HEK293 (cell line): ENCODE data around the gene CAV2.
A peak's percentile ranks its signal among the peaks of the same experiment; 100 is the strongest.

ENCODE experiments used
- CTCF ChIA-PET: fragments of 350-600 bp; formaldehyde crosslinking; extraction: SDS; loops from one replicate; lab custom pipeline; 2021; ENCODE audit warnings: antibody characterized with exemption; lab: Yijun Ruan, JAX
- POLR2A ChIA-PET: fragments of 300-600 bp; formaldehyde crosslinking; extraction: SDS; loops from one replicate; lab custom pipeline; 2020; ENCODE audit warnings: antibody characterized with exemption, inconsistent platforms; lab: Yijun Ruan, JAX
- H3K27ac ChIP-seq: fragments of 200-500 bp; sonication (Bioruptor generic); 2 replicates; pipeline ENCODE4 v1.5.1; 2014; ENCODE audit warnings: low read depth, low read length, control low read depth, inconsistent platforms; ENCODE audit errors: extremely low read depth
- H3K36me3 ChIP-seq, 2 experiments: fragments of 200-500 bp in 1 of 2; sonication (Bioruptor generic) in 1 of 2; 1 replicate in 1 of 2; 2 replicates in 1 of 2; pipeline ENCODE4 v1.5.1; 2014 to 2017; ENCODE audit warnings: inconsistent platforms in 2 of 2, low read length in 2 of 2; ENCODE audit not compliant: control insufficient read depth in 2 of 2, insufficient read depth in 1 of 2
- H3K4me1 ChIP-seq: fragments of 200-500 bp; sonication (Bioruptor generic); 2 replicates; pipeline ENCODE4 v1.5.1; 2014; ENCODE audit warnings: mild to moderate bottlenecking, low read length, inconsistent platforms; ENCODE audit not compliant: control insufficient read depth, insufficient read depth
- H3K4me3 ChIP-seq: 2 replicates; pipeline ENCODE4 v1.5.1; 2011; ENCODE audit warnings: low read depth, mild to moderate bottlenecking, control low read depth, low read length, moderate library complexity
- H3K9me3 ChIP-seq: fragments of 200-500 bp; sonication (Bioruptor generic); 2 replicates; pipeline ENCODE4 v1.5.1; 2014; ENCODE audit warnings: low read depth, low read length, inconsistent platforms; ENCODE audit not compliant: control insufficient read depth, insufficient read depth
- BCL11B ChIP-seq: fragments of 450-650 bp; formaldehyde crosslinking; IDR thresholded peaks from 2 replicates; pipeline ENCODE4 v1.5.1; 2016; ENCODE audit warnings: low read depth, missing biosample characterization, missing genetic modification characterization
- EGR2 ChIP-seq: fragments of 450-650 bp; formaldehyde crosslinking; IDR thresholded peaks from 2 replicates; pipeline ENCODE4 v1.5.1; 2016; ENCODE audit warnings: low read depth, missing biosample characterization, missing genetic modification characterization
- GLI4 ChIP-seq: fragments of 450-650 bp; formaldehyde crosslinking; IDR thresholded peaks from 2 replicates; pipeline ENCODE4 v1.5.1; 2016; ENCODE audit warnings: missing biosample characterization, missing genetic modification characterization
- KLF16 ChIP-seq: fragments of 450-650 bp; formaldehyde crosslinking; IDR thresholded peaks from 2 replicates; pipeline ENCODE4 v1.5.1; 2017; ENCODE audit warnings: missing biosample characterization, missing genetic modification characterization
- KLF17 ChIP-seq: fragments of 450-650 bp; formaldehyde crosslinking; IDR thresholded peaks from 2 replicates; pipeline ENCODE4 v1.5.1; 2016; ENCODE audit warnings: missing biosample characterization, missing genetic modification characterization
- SCRT2 ChIP-seq: fragments of 450-650 bp; formaldehyde crosslinking; IDR thresholded peaks from 2 replicates; pipeline ENCODE4 v1.5.1; 2016; ENCODE audit warnings: missing biosample characterization, missing genetic modification characterization
- TRIM28 ChIP-seq: IDR thresholded peaks from 2 replicates; pipeline ENCODE4 v1.6.1; 2011; ENCODE audit warnings: low read length, control low read depth, borderline replicate concordance
- ZFP69B ChIP-seq: fragments of 450-650 bp; formaldehyde crosslinking; IDR thresholded peaks from 2 replicates; pipeline ENCODE4 v1.5.1; 2016; ENCODE audit warnings: missing biosample characterization, missing genetic modification characterization
- ZNF146 ChIP-seq: fragments of 450-650 bp; formaldehyde crosslinking; IDR thresholded peaks from 2 replicates; pipeline ENCODE4 v1.5.1; 2016; ENCODE audit warnings: missing biosample characterization, missing genetic modification characterization
- ZNF248 ChIP-seq: fragments of 450-650 bp; formaldehyde crosslinking; IDR thresholded peaks from 2 replicates; pipeline ENCODE4 v1.5.1; 2017; ENCODE audit warnings: missing biosample characterization, missing genetic modification characterization
- ZNF311 ChIP-seq: fragments of 450-650 bp; formaldehyde crosslinking; IDR thresholded peaks from 2 replicates; pipeline ENCODE4 v1.5.1; 2017; ENCODE audit warnings: missing biosample characterization, missing genetic modification characterization, borderline replicate concordance
- ZNF366 ChIP-seq: fragments of 450-650 bp; formaldehyde crosslinking; conservative IDR thresholded peaks from 2 replicates; pipeline ENCODE4 v1.5.1; 2016; ENCODE audit warnings: missing biosample characterization, missing genetic modification characterization
- ZNF660 ChIP-seq: fragments of 450-650 bp; IDR thresholded peaks from 2 replicates; pipeline ENCODE4 v1.5.1; 2018; ENCODE audit warnings: missing biosample characterization, mild to moderate bottlenecking, missing genetic modification characterization
- ZNF677 ChIP-seq: fragments of 450-650 bp; IDR thresholded peaks from 2 replicates; pipeline ENCODE4 v1.5.0; 2018; ENCODE audit warnings: missing biosample characterization, mild to moderate bottlenecking, missing genetic modification characterization, moderate library complexity
- ZNF792 ChIP-seq: fragments of 450-650 bp; formaldehyde crosslinking; IDR thresholded peaks from 2 replicates; pipeline ENCODE4 v1.5.1; 2016; ENCODE audit warnings: missing biosample characterization, missing genetic modification characterization
- ZSCAN23 ChIP-seq: fragments of 450-650 bp; formaldehyde crosslinking; IDR thresholded peaks from 2 replicates; pipeline ENCODE4 v1.5.1; 2016; ENCODE audit warnings: missing biosample characterization, missing genetic modification characterization
- ZSCAN5A ChIP-seq: fragments of 450-650 bp; formaldehyde crosslinking; IDR thresholded peaks from 2 replicates; pipeline ENCODE4 v1.5.1; 2016; ENCODE audit warnings: missing biosample characterization, missing genetic modification characterization
- TF ChIP-seq, protein P1 (sequence below): fragments of 450-650 bp; formaldehyde crosslinking; IDR thresholded peaks from 2 replicates; pipeline ENCODE4 v1.5.1; 2016; ENCODE audit warnings: missing biosample characterization, missing genetic modification characterization
- TF ChIP-seq, protein P2 (sequence below): fragments of 450-650 bp; formaldehyde crosslinking; IDR thresholded peaks from 2 replicates; pipeline ENCODE4 v1.5.1; 2016; ENCODE audit warnings: missing biosample characterization, missing genetic modification characterization
- TF ChIP-seq, protein P3 (sequence below): sonication (generic); formaldehyde crosslinking; IDR thresholded peaks from 2 replicates; pipeline ENCODE4 v1.8.1; 2022; ENCODE audit warnings: mild to moderate bottlenecking, moderate library complexity, missing genetic modification reagents

CAV2 gene

DNA sequence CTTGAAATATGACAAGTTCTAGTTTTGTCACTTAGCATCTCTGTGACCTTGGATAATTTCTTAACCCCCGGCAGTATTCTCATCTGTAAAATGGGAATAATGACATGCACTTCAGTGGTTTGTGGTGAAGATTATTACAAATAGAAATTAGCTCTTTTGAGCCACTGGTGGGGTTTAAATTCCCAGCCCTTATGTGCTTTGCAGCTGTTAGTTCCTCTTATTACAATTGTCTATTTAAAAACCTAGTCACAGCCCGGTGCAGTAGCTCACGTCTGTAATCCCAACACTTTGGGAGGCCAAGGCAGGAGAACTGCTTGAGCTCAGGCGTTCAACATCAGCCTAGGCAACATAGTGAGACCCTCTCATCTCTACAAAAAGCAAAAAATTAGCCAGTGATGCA is 55.4 kb downstream of the CAV2 start:
- ChIA-PET POLR2A (no interaction called here), CTCF (interaction anchor here (0.6 to 1.5 kb wide), 2 partner anchors 26 to 34 kb away, joined by 3 read pairs; no protein-coding TSS in a partner anchor)
- Histone ChIP-seq H3K36me3 (no peaks in the 10 kb centered on the region), H3K4me3 (no peak overlapping the region)
- TF ChIP-seq EGR2 (tag by site-specific recombination) (no peak), BCL11B (no peak), ZFP69B (tag by site-specific recombination) (no peak), ZNF248 (tag by site-specific recombination) (no peak), ZNF366 (tag by site-specific recombination) (no peak), ZSCAN5A (no peak), KLF16 (no peak), TRIM28 (no peak), GLI4 (no peak), ZNF660 (no peak), ZNF677 (tag by site-specific recombination) (no peak), ZNF311 (tag by site-specific recombination) (no peak), ZNF146 (tag by site-specific recombination) (no peak), ZNF792 (tag by site-specific recombination) (no peak), KLF17 (tag by site-specific recombination) (no peak)
- TF ChIP-seq, protein P1, sequence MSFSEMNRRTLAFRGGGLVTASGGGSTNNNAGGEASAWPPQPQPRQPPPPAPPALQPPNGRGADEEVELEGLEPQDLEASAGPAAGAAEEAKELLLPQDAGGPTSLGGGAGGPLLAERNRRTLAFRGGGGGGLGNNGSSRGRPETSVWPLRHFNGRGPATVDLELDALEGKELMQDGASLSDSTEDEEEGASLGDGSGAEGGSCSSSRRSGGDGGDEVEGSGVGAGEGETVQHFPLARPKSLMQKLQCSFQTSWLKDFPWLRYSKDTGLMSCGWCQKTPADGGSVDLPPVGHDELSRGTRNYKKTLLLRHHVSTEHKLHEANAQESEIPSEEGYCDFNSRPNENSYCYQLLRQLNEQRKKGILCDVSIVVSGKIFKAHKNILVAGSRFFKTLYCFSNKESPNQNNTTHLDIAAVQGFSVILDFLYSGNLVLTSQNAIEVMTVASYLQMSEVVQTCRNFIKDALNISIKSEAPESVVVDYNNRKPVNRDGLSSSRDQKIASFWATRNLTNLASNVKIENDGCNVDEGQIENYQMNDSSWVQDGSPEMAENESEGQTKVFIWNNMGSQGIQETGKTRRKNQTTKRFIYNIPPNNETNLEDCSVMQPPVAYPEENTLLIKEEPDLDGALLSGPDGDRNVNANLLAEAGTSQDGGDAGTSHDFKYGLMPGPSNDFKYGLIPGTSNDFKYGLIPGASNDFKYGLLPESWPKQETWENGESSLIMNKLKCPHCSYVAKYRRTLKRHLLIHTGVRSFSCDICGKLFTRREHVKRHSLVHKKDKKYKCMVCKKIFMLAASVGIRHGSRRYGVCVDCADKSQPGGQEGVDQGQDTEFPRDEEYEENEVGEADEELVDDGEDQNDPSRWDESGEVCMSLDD (tag by site-specific recombination): no peak
- TF ChIP-seq, protein P2, sequence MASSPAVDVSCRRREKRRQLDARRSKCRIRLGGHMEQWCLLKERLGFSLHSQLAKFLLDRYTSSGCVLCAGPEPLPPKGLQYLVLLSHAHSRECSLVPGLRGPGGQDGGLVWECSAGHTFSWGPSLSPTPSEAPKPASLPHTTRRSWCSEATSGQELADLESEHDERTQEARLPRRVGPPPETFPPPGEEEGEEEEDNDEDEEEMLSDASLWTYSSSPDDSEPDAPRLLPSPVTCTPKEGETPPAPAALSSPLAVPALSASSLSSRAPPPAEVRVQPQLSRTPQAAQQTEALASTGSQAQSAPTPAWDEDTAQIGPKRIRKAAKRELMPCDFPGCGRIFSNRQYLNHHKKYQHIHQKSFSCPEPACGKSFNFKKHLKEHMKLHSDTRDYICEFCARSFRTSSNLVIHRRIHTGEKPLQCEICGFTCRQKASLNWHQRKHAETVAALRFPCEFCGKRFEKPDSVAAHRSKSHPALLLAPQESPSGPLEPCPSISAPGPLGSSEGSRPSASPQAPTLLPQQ (tag by site-specific recombination): no peak
- TF ChIP-seq, protein P3, sequence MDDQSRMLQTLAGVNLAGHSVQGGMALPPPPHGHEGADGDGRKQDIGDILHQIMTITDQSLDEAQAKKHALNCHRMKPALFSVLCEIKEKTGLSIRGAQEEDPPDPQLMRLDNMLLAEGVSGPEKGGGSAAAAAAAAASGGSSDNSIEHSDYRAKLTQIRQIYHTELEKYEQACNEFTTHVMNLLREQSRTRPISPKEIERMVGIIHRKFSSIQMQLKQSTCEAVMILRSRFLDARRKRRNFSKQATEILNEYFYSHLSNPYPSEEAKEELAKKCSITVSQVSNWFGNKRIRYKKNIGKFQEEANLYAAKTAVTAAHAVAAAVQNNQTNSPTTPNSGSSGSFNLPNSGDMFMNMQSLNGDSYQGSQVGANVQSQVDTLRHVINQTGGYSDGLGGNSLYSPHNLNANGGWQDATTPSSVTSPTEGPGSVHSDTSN (CRISPR knock-in tag): no peak
- TF ChIP-seq, all 188 proteins: peak for 0
- Histone ChIP-seq H3K4me1 (peaks cover under 1% of the 10 kb centered on the region), H3K27ac (no peak overlapping the region), H3K9me3 (no peaks in the 10 kb centered on the region)

- no peak overlapping the region for H3K4me3 ChIP-seq
- no peaks in the 10 kb centered on the region for H3K9me3 ChIP-seq
- H3K27ac ChIP-seq: no peak overlapping the region
- H3K36me3 ChIP-seq: no peaks in the 10 kb centered on the region
- CTCF ChIA-PET: interaction anchor here (0.6 kb wide), 1 partner anchor 33 kb away, joined by 3 read pairs; no protein-coding TSS in a partner anchor
- TF ChIP-seq ZSCAN23 (tag by site-specific recombination): no peak
- TF ChIP-seq SCRT2 (tag by site-specific recombination): peak; percentile 35; the same call in 1 of the 2 replicates
- TF ChIP-seq, all 188 proteins: peak for 1
- H3K4me1 ChIP-seq: peaks cover 8% of the 10 kb centered on the region
- POLR2A ChIA-PET: no interaction called here
Observed at GRCh38 chr7:116557066-116557585, 57.6 kb downstream of the CAV2 start.
